Astrocyte (in vitro differentiated cells and primary cell): ENCODE measurements around the gene ADGRB3. TPM values are rescaled to one million over a fixed set of nuclear protein-coding genes. Genes with fewer than 3 reads are reported as not detected.
"Not testable (repeated sequence)": the region's sequence is repeated elsewhere in the genome, so short reads cannot be mapped to it uniquely, and the experiment has no call there.

Experiments used
- DNase-seq: peaks from one replicate; pipeline ENCODE4 v3.0.0-alpha.2; 2010; ENCODE audit warnings: low read depth
- FAIRE-seq: peaks from 2 replicates; lab custom pipeline; 2011; peaks lifted over from hg19 to GRCh38; lab: Jason Lieb, UNC
- H2AFZ ChIP-seq: 2 replicates; pipeline ENCODE4 v1.6.0; 2012; ENCODE audit warnings: low read depth, low read length, inconsistent platforms
- H3K27ac ChIP-seq: 2 replicates; pipeline ENCODE4 v1.5.1; 2011; ENCODE audit warnings: low read depth, low read length, inconsistent platforms
- H3K27me3 ChIP-seq: 2 replicates; pipeline ENCODE4 v1.6.0; 2011; ENCODE audit warnings: low read length, inconsistent platforms; ENCODE audit not compliant: insufficient read depth
- H3K36me3 ChIP-seq: 2 replicates; pipeline ENCODE4 v1.5.1; 2011; ENCODE audit warnings: low read length, inconsistent platforms; ENCODE audit not compliant: insufficient read depth
- H3K4me1 ChIP-seq: 2 replicates; pipeline ENCODE4 v1.5.1; 2011; ENCODE audit warnings: low read length, inconsistent platforms; ENCODE audit not compliant: insufficient read depth
- H3K4me2 ChIP-seq: 2 replicates; pipeline ENCODE4 v1.6.0; 2012; ENCODE audit warnings: low read length, inconsistent platforms
- H3K4me3 ChIP-seq: 2 replicates; pipeline ENCODE4 v1.5.1; 2011; ENCODE audit warnings: low read depth, mild to moderate bottlenecking, low read length, inconsistent platforms; ENCODE audit not compliant: insufficient read depth
- H3K79me2 ChIP-seq: 2 replicates; pipeline ENCODE4 v1.6.0; 2012; ENCODE audit warnings: mild to moderate bottlenecking, low read length, inconsistent platforms; ENCODE audit not compliant: insufficient read depth
- H3K9ac ChIP-seq: 2 replicates; pipeline ENCODE4 v1.6.0; 2012; ENCODE audit warnings: mild to moderate bottlenecking, low read length, inconsistent platforms
- H3K9me3 ChIP-seq: 2 replicates; pipeline ENCODE4 v1.5.1; 2012; ENCODE audit warnings: low read depth, mild to moderate bottlenecking, low read length, inconsistent platforms; ENCODE audit not compliant: insufficient read depth
- H4K20me1 ChIP-seq: 2 replicates; pipeline ENCODE4 v1.6.0; 2012; ENCODE audit warnings: low read length, inconsistent platforms; ENCODE audit not compliant: insufficient read depth
- H3K27ac Mint-ChIP-seq: one replicate; pipeline ENCODE4 v1.8.0; 2021; ENCODE audit warnings: mild to moderate bottlenecking, mixed read lengths; ENCODE audit not compliant: unreplicated experiment
- H3K27me3 Mint-ChIP-seq: one replicate; pipeline ENCODE4 v1.8.0; 2021; ENCODE audit warnings: low read depth, mixed read lengths; ENCODE audit not compliant: unreplicated experiment
- H3K36me3 Mint-ChIP-seq: one replicate; pipeline ENCODE4 v1.8.0; 2021; ENCODE audit warnings: low read depth, mixed read lengths; ENCODE audit not compliant: unreplicated experiment
- H3K4me1 Mint-ChIP-seq: one replicate; pipeline ENCODE4 v1.8.0; 2021; ENCODE audit warnings: low read depth, mixed read lengths; ENCODE audit not compliant: unreplicated experiment
- H3K4me3 Mint-ChIP-seq: one replicate; pipeline ENCODE4 v1.8.0; 2021; ENCODE audit warnings: mild to moderate bottlenecking, moderate library complexity, mixed read lengths; ENCODE audit not compliant: unreplicated experiment
- H3K9me3 Mint-ChIP-seq: one replicate; pipeline ENCODE4 v1.8.0; 2021; ENCODE audit warnings: mild to moderate bottlenecking, mixed read lengths; ENCODE audit not compliant: unreplicated experiment
- EZH2 ChIP-seq: IDR thresholded peaks from 2 replicates; pipeline ENCODE4 v1.6.1; 2012; ENCODE audit warnings: mild to moderate bottlenecking, low read length, inconsistent platforms; ENCODE audit not compliant: insufficient read depth
- total RNA-seq: library from RNA; stranded (reverse); gene quantifications from 2 replicates; pipeline ENCODE4 v1.2.1, GENCODE V29; 2021
- TF ChIP-seq, protein P1 (sequence below): IDR thresholded peaks from 2 replicates; pipeline ENCODE4 v1.5.1; 2011; ENCODE audit warnings: low read depth, mild to moderate bottlenecking, inconsistent platforms, low read length, moderate library complexity; ENCODE audit not compliant: insufficient read depth

The ADGRB3 gene
- total RNA-seq, 1 donor from 2014 or later, result 0.77 TPM

DNA sequence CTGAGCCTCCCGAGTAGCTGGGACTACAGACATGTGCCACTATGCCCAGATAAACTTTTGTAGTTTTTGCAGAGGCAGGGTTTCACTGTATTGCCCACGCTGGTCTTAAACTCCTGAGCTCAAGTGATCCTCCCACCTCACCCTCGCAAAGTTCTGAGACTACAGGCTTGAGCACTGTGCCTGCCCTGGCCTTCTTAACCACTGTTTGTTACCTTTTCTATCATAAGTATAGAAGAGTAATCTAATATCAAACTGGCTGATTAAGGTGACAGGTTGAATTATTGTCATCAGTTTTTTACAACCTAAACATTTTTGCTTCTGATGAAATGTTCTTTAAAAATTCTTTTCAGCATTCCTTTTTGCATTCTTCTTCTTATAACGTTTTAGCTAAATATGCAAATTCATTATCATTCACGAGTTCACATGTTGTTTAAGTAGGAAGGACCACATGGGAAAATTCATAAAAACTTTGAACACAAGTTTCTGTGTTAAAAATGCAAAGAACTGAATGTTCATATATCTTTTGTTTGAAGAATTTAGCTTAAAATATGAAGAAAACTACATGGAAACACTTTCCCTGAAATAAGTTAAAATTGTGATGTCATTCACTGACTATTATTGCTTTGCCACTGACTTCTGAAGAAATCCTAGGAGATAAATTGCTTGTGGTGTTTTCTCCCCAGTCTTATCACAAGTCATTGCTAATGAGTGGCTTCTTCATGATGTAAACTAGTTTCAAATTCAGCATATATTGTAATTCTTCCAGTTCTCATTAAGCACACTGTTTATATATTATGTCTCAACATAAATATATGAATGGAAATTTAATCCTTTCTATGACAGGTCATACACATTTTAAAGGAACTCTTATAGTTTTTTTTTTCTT, 106.7 kb downstream of the ADGRB3 start:
- H2AFZ ChIP-seq, result no peak overlapping the region
- H3K9ac ChIP-seq, result no peak overlapping the region
- H3K4me1 Mint-ChIP-seq, result no peaks in the 10 kb centered on the region
- H3K4me2 ChIP-seq, result no peak overlapping the region
- H3K9me3 ChIP-seq, result no peaks in the 10 kb centered on the region
- no peak overlapping the region for H3K4me3 ChIP-seq
- no peaks in the 10 kb centered on the region for H3K36me3 ChIP-seq
- no peaks in the 10 kb centered on the region for H3K9me3 Mint-ChIP-seq
- no peaks in the 10 kb centered on the region for H3K27me3 ChIP-seq
- no peak overlapping the region for H3K27ac ChIP-seq
- no peak for TF ChIP-seq EZH2
- TF ChIP-seq, protein P1, sequence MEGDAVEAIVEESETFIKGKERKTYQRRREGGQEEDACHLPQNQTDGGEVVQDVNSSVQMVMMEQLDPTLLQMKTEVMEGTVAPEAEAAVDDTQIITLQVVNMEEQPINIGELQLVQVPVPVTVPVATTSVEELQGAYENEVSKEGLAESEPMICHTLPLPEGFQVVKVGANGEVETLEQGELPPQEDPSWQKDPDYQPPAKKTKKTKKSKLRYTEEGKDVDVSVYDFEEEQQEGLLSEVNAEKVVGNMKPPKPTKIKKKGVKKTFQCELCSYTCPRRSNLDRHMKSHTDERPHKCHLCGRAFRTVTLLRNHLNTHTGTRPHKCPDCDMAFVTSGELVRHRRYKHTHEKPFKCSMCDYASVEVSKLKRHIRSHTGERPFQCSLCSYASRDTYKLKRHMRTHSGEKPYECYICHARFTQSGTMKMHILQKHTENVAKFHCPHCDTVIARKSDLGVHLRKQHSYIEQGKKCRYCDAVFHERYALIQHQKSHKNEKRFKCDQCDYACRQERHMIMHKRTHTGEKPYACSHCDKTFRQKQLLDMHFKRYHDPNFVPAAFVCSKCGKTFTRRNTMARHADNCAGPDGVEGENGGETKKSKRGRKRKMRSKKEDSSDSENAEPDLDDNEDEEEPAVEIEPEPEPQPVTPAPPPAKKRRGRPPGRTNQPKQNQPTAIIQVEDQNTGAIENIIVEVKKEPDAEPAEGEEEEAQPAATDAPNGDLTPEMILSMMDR, result no peak
- no peak for FAIRE-seq
- H3K27me3 Mint-ChIP-seq, result no peaks in the 10 kb centered on the region
- H3K4me1 ChIP-seq, result no peaks in the 10 kb centered on the region
- no peak overlapping the region for H3K4me3 Mint-ChIP-seq
- H3K79me2 ChIP-seq, result no peaks in the 10 kb centered on the region
- H3K27ac Mint-ChIP-seq, result no peak overlapping the region
- H3K36me3 Mint-ChIP-seq, result no peaks in the 10 kb centered on the region
- peak; percentile 3 for DNase-seq
- H4K20me1 ChIP-seq, result no peaks in the 10 kb centered on the region

DNA sequence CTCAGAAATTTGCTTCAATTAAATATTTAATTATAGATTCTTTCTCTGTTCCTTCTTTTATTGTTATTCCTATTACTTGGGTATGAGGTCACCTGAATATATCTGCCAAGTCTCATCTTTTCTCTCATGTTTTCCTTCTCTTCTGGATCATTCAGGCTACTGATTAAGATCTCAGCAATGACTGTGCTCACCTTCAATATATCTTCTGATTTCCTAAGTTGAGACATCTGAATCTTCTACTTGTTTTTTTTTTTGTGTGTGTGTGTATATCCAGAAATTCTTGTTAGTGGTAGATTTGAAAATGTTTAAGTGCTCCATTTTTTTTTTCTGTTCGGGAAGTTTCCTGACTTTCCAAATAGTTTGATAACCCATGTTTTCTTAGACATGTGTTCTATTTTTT, 108.0 kb downstream of the ADGRB3 start:
- H3K4me3 Mint-ChIP-seq, result no peak overlapping the region
- DNase-seq, result no peak
- peaks cover 1% of the 10 kb centered on the region for H3K4me1 Mint-ChIP-seq
- Histone ChIP-seq H3K4me2 (no peak overlapping the region), H3K27me3 (no peaks in the 10 kb centered on the region), H3K27ac (no peak overlapping the region), H3K9ac (no peak overlapping the region), H2AFZ (no peak overlapping the region), H3K9me3 (no peaks in the 10 kb centered on the region), H3K4me1 (no peaks in the 10 kb centered on the region), H3K79me2 (no peaks in the 10 kb centered on the region), H3K4me3 (no peak overlapping the region), H4K20me1 (no peaks in the 10 kb centered on the region), H3K36me3 (no peaks in the 10 kb centered on the region)
- H3K27ac Mint-ChIP-seq, result no peak overlapping the region
- no peak for FAIRE-seq
- no peaks in the 10 kb centered on the region for H3K36me3 Mint-ChIP-seq
- peaks cover 5% of the 10 kb centered on the region for H3K9me3 Mint-ChIP-seq
- TF ChIP-seq EZH2, result no peak
- TF ChIP-seq, protein P1, result no peak
- no peaks in the 10 kb centered on the region for H3K27me3 Mint-ChIP-seq

DNA sequence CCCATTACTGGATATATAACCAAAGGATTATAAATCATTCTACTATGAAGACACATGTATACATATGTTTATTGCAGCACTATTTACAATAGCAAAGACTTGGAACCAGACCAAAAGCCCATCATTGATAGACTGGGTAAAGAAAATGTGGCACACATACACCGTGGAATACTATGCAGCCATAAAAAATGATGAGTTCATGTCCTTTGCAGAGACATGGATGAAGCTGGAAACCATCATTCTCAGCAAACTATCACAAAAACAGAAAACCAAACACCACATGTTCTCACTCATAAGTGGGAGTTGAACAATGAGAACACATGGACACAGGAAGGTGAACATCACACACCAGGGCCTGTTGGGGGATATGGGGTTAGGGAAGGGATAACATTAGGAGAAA, 109.3 kb downstream of the ADGRB3 start:
- not testable (repeated sequence) for H3K4me1 ChIP-seq, H3K9me3 Mint-ChIP-seq, H3K27me3 ChIP-seq, H3K4me2 ChIP-seq, H3K36me3 ChIP-seq, H3K36me3 Mint-ChIP-seq, H3K9me3 ChIP-seq, H2AFZ ChIP-seq, DNase-seq, FAIRE-seq, H3K9ac ChIP-seq, H3K4me3 Mint-ChIP-seq, H3K79me2 ChIP-seq, H3K27ac ChIP-seq, H4K20me1 ChIP-seq, H3K4me1 Mint-ChIP-seq, H3K4me3 ChIP-seq, H3K27ac Mint-ChIP-seq, H3K27me3 Mint-ChIP-seq
